SK-N-MC (cell line): ENCODE measurements around the gene CGREF1.

Source experiments
- EZH2 ChIP-seq: fragments of 200-600 bp; sonication (generic); IDR thresholded peaks from one replicate; pipeline ENCODE4 v1.6.1; 2017; ENCODE audit warnings: antibody characterized with exemption
- FOXP2 ChIP-seq: optimal IDR thresholded peaks from 2 replicates; pipeline ENCODE3; 2011; ENCODE audit warnings: mild to moderate bottlenecking, moderate library complexity; ENCODE audit not compliant: insufficient read depth; ENCODE audit errors: extremely low read length, control extremely low read depth
- POLR2AphosphoS5 ChIP-seq: IDR thresholded peaks from 2 replicates; pipeline ENCODE4 v1.6.1; 2012; ENCODE audit warnings: mild to moderate bottlenecking, low read depth, low read length, borderline replicate concordance

DNA sequence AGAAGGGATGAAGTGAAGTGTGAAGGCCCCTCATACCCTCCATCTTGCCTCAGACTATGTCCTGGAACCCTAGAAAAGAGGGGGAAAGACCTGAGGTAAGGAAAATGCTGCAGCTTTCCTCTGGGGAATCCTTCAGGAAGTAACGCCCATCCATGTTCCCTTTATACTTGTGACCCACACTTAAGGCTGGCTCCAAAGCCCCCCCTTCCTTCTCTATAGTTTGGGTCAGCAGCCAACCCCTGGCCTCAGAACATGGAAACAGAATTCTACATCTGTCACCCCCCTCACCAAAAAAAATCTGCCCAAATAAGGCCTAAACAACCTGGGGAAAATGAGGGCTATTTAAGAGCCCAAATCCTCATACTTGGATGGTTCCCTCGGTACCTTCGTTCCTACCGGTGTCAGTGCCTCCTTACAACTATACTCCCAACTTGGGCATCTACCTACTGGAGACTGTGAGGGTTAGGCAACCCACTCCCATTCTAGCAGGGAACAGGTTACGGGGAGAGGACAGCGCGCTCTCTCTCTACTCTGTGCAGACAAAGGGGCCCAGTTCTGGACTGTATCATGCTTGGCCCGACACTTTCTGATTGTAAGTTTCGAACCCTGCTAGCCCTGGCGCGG is 48.2 kb downstream of the CGREF1 start:
- TF ChIP-seq EZH2 (no peak), POLR2AphosphoS5 (no peak), FOXP2 (no peak)
